Small intestine (tissue), 7 donors: Measurements from ENCODE around the gene MRPL27. TPM values are rescaled to one million over a fixed set of nuclear protein-coding genes. Genes with fewer than 3 reads are reported as not detected.

Experiments
- DNase-seq, 2 donors: peaks; one replicate each; pipeline versions ENCODE4 v3.0.0 to v3.0.0-alpha.2; 2013
- FAIRE-seq: peaks from 2 replicates; lab custom pipeline; 2012; peaks lifted over from hg19 to GRCh38; lab: Jason Lieb, UNC
- H3K27ac ChIP-seq, 3 donors: one replicate each; pipeline ENCODE4 v1.5.1; 2013; ENCODE audit warnings: low read length in 2 of 3, mild to moderate bottlenecking in 2 of 3, control low read depth in 1 of 3, inconsistent platforms in 1 of 3, low read depth in 1 of 3, moderate library complexity in 1 of 3
- H3K27me3 ChIP-seq, 3 donors: one replicate each; pipeline ENCODE4 v1.6.1; 2013; ENCODE audit warnings: low read length in 3 of 3, inconsistent platforms in 1 of 3; ENCODE audit not compliant: control insufficient read depth in 3 of 3, insufficient read depth in 3 of 3
- H3K36me3 ChIP-seq, 3 donors: one replicate each; pipeline ENCODE4 v1.6.1; 2013; ENCODE audit warnings: low read length in 3 of 3, inconsistent platforms in 1 of 3, low read depth in 1 of 3, mild to moderate bottlenecking in 1 of 3, moderate library complexity in 1 of 3; ENCODE audit not compliant: control insufficient read depth in 3 of 3, insufficient read depth in 2 of 3
- H3K4me1 ChIP-seq, 3 donors: one replicate each; pipeline ENCODE4 v1.6.1; 2013; ENCODE audit warnings: low read length in 2 of 3, inconsistent platforms in 1 of 3, low read depth in 1 of 3, mild to moderate bottlenecking in 1 of 3, moderate library complexity in 1 of 3; ENCODE audit not compliant: control insufficient read depth in 3 of 3, insufficient read depth in 2 of 3
- H3K4me3 ChIP-seq, 3 donors: one replicate each; pipeline ENCODE4 v1.5.1; 2013; ENCODE audit warnings: low read length in 3 of 3, control low read depth in 1 of 3, inconsistent platforms in 1 of 3, low read depth in 1 of 3, mild to moderate bottlenecking in 1 of 3, moderate library complexity in 1 of 3
- H3K9me3 ChIP-seq, 2 donors: one replicate each; pipeline ENCODE4 v1.6.1; 2013; ENCODE audit warnings: low read depth in 1 of 2, low read length in 1 of 2; ENCODE audit not compliant: control insufficient read depth in 2 of 2, insufficient read depth in 1 of 2
- WGBS, 3 donors: extraction: QIAGEN DNeasy Blood & Tissue Kit; methylation state at CpG; one replicate each; pipeline ENCODE4 v1.1.7; 2013; 5-methylcytosine and 5-hydroxymethylcytosine counted together
- polyA plus RNA-seq, 4 donors: library from polyadenylated mRNA; stranded (reverse) in 3 of 4; unstranded in 1 of 4; fragments of 200-250 nt in 3 of 4; fragments of 120-200 nt in 1 of 4; gene quantifications; one replicate each; pipeline versions ENCODE4 v1.2.1 to v1.2.3, GENCODE V29; 2013
- donor health status: healthy with polysubstance abuse.
- donor health status: control.
- donor health status: control.
- donor health status: Bipolar disorder and iron deficiency.
- donor health status: healthy.

Gene MRPL27
- polyA plus RNA-seq, 4 donors, result 70.9 to 247 (median 163) TPM

DNA sequence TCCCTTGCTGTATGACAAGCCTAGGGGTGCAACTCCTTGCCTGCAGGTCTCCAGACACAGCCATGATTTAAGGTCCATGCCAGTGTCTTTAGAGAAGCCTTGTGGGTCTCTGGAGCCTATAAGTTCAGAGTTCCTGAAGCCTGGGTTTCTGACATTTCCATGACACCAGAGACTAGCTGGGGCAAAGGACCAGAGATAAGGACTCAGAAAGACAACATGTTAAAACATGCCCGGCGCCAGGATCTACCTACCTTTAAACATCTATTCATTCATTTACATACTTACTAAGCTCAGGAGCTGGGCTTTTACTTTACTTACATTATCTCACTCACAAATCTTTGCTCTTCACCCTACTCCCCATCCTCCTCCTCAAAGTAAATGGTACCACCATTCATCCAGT, 1.5 kb downstream of the MRPL27 start:
- no peak overlapping the region for H3K27ac ChIP-seq
- no peak overlapping the region for H3K4me3 ChIP-seq
- FAIRE-seq (no peak), DNase-seq (no peak)
- no peaks in the 10 kb centered on the region for H3K27me3 ChIP-seq
- peaks cover 8 to 39% (median 12%) of the 10 kb centered on the region in 3 donors for H3K36me3 ChIP-seq
- 75 to 82% (median 78%) methylated on average over 2 of the region's 2 CpGs for WGBS, 3 donors
- no peaks in the 10 kb centered on the region for H3K9me3 ChIP-seq
- peaks cover 3 to 13% (median 7%) of the 10 kb centered on the region in 3 donors for H3K4me1 ChIP-seq

GRCh38 chr17:50370052-50370451, 2.9 kb downstream of the MRPL27 start:
- FAIRE-seq (no peak), DNase-seq (no peak)
- no peak overlapping the region for H3K4me3 ChIP-seq
- no peaks in the 10 kb centered on the region for H3K9me3 ChIP-seq
- H3K36me3 ChIP-seq, result peaks cover 10 to 51% (median 16%) of the 10 kb centered on the region in 3 donors
- 93 to 95% (median 95%) methylated on average over 5 of the region's 5 CpGs for WGBS, 3 donors
- H3K27ac ChIP-seq, result no peak overlapping the region
- H3K4me1 ChIP-seq, result peaks cover 3 to 13% (median 7%) of the 10 kb centered on the region in 3 donors
- no peaks in the 10 kb centered on the region for H3K27me3 ChIP-seq

GRCh38 chr17:50367401-50367800, 5.6 kb downstream of the MRPL27 start:
- no peak overlapping the region for H3K27ac ChIP-seq
- H3K27me3 ChIP-seq, result no peaks in the 10 kb centered on the region
- peaks cover 10 to 66% (median 16%) of the 10 kb centered on the region in 3 donors for H3K36me3 ChIP-seq
- H3K9me3 ChIP-seq, result no peaks in the 10 kb centered on the region
- H3K4me3 ChIP-seq, result no peak overlapping the region
- H3K4me1 ChIP-seq, result peaks cover 0 to 10% (median 7%) of the 10 kb centered on the region in 3 donors
- no peak for DNase-seq
- FAIRE-seq, result no peak
- WGBS, 3 donors, result 83 to 85% (median 83%) methylated on average over 1 of the region's 1 CpG

GRCh38 chr17:50365649-50366393, 7.2 kb downstream of the MRPL27 start:
- no peaks in the 10 kb centered on the region for H3K9me3 ChIP-seq
- DNase-seq (no peak), FAIRE-seq (no peak)
- H3K27ac ChIP-seq, result no peak overlapping the region
- H3K4me3 ChIP-seq, result no peak overlapping the region
- H3K36me3 ChIP-seq, result peaks cover 10 to 73% (median 16%) of the 10 kb centered on the region in 3 donors
- H3K4me1 ChIP-seq, result peaks cover 0 to 9% (median 0%) of the 10 kb centered on the region in 3 donors
- H3K27me3 ChIP-seq, result no peaks in the 10 kb centered on the region
- 89 to 94% (median 94%) methylated on average over 14 of the region's 14 CpGs for WGBS, 3 donors

DNA sequence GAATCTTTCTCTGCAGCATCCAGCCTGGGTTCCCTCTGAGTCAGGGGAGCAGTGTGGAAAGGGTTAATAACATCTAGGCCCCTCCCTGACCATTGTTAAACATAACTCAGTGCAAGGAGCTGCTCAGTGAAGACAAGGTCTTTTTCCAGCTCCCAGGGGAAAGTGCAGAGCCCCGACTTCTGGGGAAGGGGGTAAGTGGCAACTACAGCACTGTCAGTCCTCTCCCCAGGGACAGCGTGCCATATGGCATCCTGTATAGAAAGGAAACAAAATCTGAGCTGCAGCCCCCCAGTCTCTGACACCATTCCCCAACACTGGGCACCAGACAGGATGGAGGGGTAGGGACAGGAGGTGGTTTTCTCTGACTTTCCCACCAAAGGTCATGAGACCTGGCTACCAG, 7.8 kb downstream of the MRPL27 start:
- WGBS, 3 donors, result 65 to 89% (median 70%) methylated on average over 2 of the region's 2 CpGs
- Histone ChIP-seq H3K27ac (no peak overlapping the region), H3K9me3 (no peaks in the 10 kb centered on the region), H3K4me1 (peaks cover 0 to 9% (median 0%) of the 10 kb centered on the region in 3 donors), H3K4me3 (no peak overlapping the region), H3K36me3 (peaks cover 8 to 73% (median 15%) of the 10 kb centered on the region in 3 donors), H3K27me3 (no peaks in the 10 kb centered on the region)
- DNase-seq, result no peak
- no peak for FAIRE-seq

GRCh38 chr17:50364715-50365114, 8.3 kb downstream of the MRPL27 start:
- DNase-seq, result no peak
- Histone ChIP-seq H3K4me1 (peaks cover 0 to 9% (median 0%) of the 10 kb centered on the region in 3 donors), H3K4me3 (no peak overlapping the region), H3K27me3 (no peaks in the 10 kb centered on the region), H3K36me3 (peaks cover 4 to 73% (median 10%) of the 10 kb centered on the region in 3 donors), H3K9me3 (no peaks in the 10 kb centered on the region), H3K27ac (no peak overlapping the region)
- 83 to 91% (median 86%) methylated on average over 9 of the region's 9 CpGs for WGBS, 3 donors
- no peak for FAIRE-seq

GRCh38 chr17:50364061-50364458, 8.9 kb downstream of the MRPL27 start:
- H3K4me3 ChIP-seq, result no peak overlapping the region
- H3K9me3 ChIP-seq, result no peaks in the 10 kb centered on the region
- no peaks in the 10 kb centered on the region for H3K27me3 ChIP-seq
- FAIRE-seq (no peak), DNase-seq (no peak)
- WGBS, 3 donors, result 22 to 54% (median 50%) methylated on average over 2 to 4 of the region's 4 CpGs
- no peak overlapping the region for H3K27ac ChIP-seq
- peaks cover 0 to 9% (median 0%) of the 10 kb centered on the region in 3 donors for H3K4me1 ChIP-seq
- peaks cover 3 to 76% (median 10%) of the 10 kb centered on the region in 3 donors for H3K36me3 ChIP-seq

DNA sequence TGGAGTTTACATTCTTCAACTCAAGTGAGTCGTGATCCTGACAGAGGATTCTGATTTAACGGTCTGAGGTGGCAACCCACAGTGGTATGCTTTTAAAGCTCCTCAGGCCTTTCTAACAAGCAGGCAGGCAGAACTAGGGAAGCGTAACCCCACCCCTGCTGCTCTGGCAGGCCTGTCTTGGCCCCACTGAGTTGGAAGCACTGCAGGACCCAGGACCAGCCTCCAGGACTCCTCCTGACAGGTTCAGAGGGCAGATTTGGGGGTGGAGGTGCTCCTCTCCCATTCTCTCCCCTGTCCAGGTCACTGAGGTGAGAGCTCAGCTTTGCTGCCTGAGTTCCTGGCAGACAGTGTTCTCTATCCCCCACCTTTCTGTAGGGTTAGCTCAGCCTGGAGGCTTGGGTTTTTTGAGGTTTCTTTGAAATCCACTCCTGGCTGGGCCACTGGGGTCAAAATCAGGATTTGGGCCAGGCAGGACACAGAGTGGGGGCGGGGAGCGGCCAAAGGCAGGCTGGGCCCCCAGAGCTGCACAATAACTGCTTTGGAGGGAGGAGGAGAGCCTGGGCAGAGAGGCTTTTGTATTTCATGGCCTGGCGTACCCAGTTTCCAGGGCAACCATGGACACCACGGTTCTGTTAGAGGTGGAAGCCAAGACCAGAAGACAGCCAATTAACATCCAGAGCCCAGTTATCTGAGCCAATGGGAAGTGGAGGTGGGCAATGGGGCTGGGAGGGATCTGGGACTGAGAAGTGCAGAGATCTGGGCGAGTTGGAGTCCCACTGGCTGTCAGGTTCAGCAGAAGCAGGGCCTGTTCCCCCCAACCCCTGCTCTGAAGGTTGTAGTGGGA, 9.5 kb downstream of the MRPL27 start:
- 61 to 64% (median 63%) methylated on average over 8 of the region's 8 CpGs for WGBS, 3 donors
- Histone ChIP-seq H3K9me3 (no peaks in the 10 kb centered on the region), H3K4me1 (peaks cover 0 to 9% (median 0%) of the 10 kb centered on the region in 3 donors), H3K27me3 (no peaks in the 10 kb centered on the region), H3K4me3 (no peak overlapping the region), H3K36me3 (peaks cover 3 to 82% (median 11%) of the 10 kb centered on the region in 3 donors), H3K27ac (no peak overlapping the region)
- DNase-seq, result no peak
- no peak for FAIRE-seq
